ENCODE results near the gene PRKCG.
"Not testable (repeated sequence)": the region's sequence is repeated elsewhere in the genome, so short reads cannot be mapped to it uniquely, and the experiment has no call there.

PRKCG gene

GRCh38 chr19:53867225-53868090 lies 14.5 kb upstream of the PRKCG start, which contains the start of gene MYADM:
Gene MYADM, plus strand, starts transcription at chr19:53867883. Its CDS starts 5,647 bp downstream, at chr19:53873530.
- TF ChIP-seq CTCF (IDR thresholded peaks at IDR 0.05; ENCODE audit: low read depth, low read length): no peak
- peak; percentile 100 for DNase-seq (ENCODE audit: low read depth, low spot score)
- H3K4me3 ChIP-seq (ENCODE audit: low read depth, low read length): peak within 1 kb of the TSS; percentile 60
- in situ Hi-C loops (cut with HindIII; ENCODE audit: low sequenced_read_pairs): no loop called here

- peak; percentile 53 for DNase-seq (ENCODE audit: low read depth, low spot score)
- no peak for TF ChIP-seq CTCF (IDR thresholded peaks at IDR 0.05; ENCODE audit: low read depth, low read length)
- in situ Hi-C loops (cut with HindIII; ENCODE audit: low sequenced_read_pairs): no loop called here
- peak overlapping the region; percentile 60 for H3K4me3 ChIP-seq (ENCODE audit: low read depth, low read length)
Measured at GRCh38 chr19:53868091-53868891, 13.7 kb upstream of the PRKCG start.

DNA sequence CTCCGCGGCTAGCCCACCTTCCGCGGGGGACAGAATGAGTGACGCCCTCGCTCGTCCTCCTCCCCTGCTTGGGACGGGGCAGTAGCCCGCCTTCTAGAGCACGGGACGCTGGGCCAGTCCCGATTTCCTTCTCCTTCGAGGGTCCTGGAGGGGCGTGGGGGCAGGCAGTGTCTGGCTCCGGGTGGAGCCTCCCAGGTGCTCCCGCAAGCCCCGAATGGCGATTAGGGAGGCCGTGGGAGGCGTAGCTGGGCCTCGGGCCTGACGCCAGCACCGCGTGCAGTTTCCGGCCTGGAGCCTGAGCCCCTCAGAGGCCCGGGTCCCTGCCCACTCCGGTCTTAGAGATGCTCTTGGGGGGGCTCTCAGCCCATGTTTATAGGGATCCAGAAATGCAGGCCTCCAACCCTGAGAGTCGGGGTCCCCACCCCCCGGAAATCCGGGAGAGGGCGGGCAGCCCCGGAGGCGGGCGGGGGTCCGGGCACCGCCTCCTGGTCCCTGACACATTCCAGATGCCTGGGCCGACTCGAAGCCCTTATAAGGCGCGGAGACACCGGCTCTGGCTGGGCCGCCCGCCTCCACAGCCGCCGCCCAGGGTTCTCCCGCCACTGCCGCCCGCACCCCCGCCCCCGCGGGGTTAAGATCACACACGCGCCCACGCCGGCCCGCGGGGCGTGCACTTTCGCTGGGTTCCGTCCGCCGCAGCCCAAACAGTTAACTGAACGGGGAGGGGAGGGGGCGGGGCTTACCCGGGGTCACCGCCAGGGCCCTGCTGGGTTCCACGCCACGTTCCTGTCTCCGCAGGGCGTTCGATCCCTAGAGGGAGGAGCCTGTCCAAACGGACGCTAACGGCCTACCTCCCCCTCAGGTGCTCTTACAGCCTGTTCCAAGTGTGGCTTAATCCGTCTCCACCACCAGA lies 12.8 kb upstream of the PRKCG start:
- peak overlapping the region; percentile 60 for H3K4me3 ChIP-seq (ENCODE audit: low read depth, low read length)
- no peak for TF ChIP-seq CTCF (IDR thresholded peaks at IDR 0.05; ENCODE audit: low read depth, low read length)
- peak; percentile 94 for DNase-seq (ENCODE audit: low read depth, low spot score)
- in situ Hi-C loops (cut with HindIII; ENCODE audit: low sequenced_read_pairs): no loop called here

GRCh38 chr19:53869805-53870484 lies 12.1 kb upstream of the PRKCG start:
- in situ Hi-C loops (cut with HindIII; ENCODE audit: low sequenced_read_pairs): not testable (repeated sequence)
- peak overlapping the region; percentile 60 for H3K4me3 ChIP-seq (ENCODE audit: low read depth, low read length)

GRCh38 chr19:53870485-53870844 lies 11.5 kb upstream of the PRKCG start:
- no peak for TF ChIP-seq CTCF (IDR thresholded peaks at IDR 0.05; ENCODE audit: low read depth, low read length)
- H3K4me3 ChIP-seq (ENCODE audit: low read depth, low read length): peak overlapping the region; percentile 26
- no peak for DNase-seq (ENCODE audit: low read depth, low spot score)
- in situ Hi-C loops (cut with HindIII; ENCODE audit: low sequenced_read_pairs): no loop called here

More at GRCh38 chr19:53869805-53870484, 12.1 kb upstream of the PRKCG start:
- DNase-seq (ENCODE audit: low read depth, low spot score): not testable (repeated sequence)

GRCh38 chr19:53871454-53871853 lies 10.5 kb upstream of the PRKCG start:
- H3K4me3 ChIP-seq (ENCODE audit: low read depth, low read length): no peak overlapping the region
- no peak for TF ChIP-seq CTCF (IDR thresholded peaks at IDR 0.05; ENCODE audit: low read depth, low read length)
- in situ Hi-C loops (cut with HindIII; ENCODE audit: low sequenced_read_pairs): no loop called here
- no peak for DNase-seq (ENCODE audit: low read depth, low spot score)
